DLD1 (cell line): ENCODE results near the gene MT1M.

Experiments
- in situ Hi-C: cut with HindIII; loops from 2 replicates; pipeline ENCODE4 v1.10.0; 2017; ENCODE audit warnings: low sequenced_read_pairs

MT1M gene

GRCh38 chr16:56625943-56626654 lies 6.4 kb upstream of the MT1M start:
- in situ Hi-C loops = no loop called here

DNA sequence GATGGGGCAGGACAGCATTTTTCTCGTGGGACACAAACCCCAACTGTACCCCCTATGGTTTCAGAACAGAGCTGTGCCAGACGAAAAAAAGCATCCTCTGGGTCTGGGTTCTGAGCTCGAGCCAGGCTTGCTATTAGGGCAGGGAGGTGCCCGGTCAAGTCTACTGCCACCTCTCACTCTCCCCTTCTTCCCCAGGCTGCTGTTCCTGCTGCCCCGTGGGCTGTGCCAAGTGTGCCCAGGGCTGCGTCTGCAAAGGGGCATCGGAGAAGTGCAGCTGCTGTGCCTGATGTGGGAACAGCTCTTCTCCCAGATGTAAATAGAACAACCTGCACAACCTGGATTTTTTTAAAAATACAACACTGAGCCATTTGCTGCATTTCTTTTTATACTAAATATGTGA lies 5.8 kb upstream of the MT1M start:
- in situ Hi-C loops = no loop called here

DNA sequence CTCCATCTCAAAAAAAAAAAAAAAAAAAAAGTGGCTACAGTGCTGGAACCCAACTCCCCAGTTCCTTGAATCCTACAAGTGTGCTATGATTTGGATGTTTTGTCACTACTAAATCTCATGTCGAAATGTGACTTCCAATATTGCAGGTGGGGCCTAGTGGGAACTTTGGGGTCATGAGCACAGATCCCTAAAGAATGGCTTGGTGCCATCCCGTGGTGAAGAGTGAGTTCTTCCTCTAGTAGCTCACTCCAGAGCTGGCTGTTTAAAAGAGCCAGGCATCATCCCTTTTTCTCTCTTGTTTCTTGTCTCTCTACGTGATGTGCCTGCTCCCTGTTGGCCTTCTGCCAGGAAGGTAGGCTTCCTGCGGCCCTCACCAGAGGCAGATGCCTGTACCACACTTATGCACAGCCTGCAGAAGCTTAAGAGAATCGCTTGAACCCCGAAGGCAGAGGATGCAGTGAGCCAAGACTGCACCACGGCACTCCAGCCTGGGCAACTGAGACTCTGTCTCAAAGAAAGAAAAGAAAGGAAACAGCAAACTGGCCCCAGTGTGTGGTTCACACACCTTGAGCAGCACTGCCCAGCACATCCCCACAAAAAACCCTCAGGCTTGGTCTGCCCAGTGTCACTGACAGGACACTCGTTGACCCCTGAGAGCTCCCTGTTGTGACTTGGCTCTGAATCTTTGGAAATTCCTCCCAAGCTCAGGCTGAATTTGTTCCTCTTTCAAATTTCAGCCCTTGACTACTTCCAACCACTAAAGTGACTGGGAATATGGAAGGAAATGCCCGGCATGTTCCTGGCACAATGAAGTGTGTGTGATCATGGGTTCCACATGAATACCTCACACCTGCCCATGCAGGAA lies 3.7 kb upstream of the MT1M start:
- in situ Hi-C loops = no loop called here

- in situ Hi-C loops = no loop called here
Measured at GRCh38 chr16:56629531-56629930, 2.9 kb upstream of the MT1M start.

GRCh38 chr16:56630134-56630533 lies 2.3 kb upstream of the MT1M start:
- in situ Hi-C loops = no loop called here

- in situ Hi-C loops = no loop called here
Measured at GRCh38 chr16:56631197-56631596, 1.3 kb upstream of the MT1M start.

DNA sequence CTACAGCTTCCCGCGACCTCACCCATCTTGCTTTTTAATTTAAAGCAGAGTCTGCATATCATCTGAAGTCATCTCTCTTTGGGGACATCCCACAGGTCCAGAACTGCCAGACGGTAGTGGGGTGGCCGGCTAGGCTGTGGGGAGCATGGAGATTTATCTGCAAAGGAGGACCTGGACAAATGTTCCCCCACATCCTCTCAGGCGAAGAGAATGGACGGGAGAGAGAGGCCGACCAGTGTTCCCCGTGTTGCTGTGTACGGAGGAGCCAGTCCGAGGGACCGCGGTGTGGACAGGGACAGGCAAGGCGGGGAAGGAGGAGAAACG lies 665 bp upstream of the MT1M start:
- in situ Hi-C loops = no loop called here

DNA sequence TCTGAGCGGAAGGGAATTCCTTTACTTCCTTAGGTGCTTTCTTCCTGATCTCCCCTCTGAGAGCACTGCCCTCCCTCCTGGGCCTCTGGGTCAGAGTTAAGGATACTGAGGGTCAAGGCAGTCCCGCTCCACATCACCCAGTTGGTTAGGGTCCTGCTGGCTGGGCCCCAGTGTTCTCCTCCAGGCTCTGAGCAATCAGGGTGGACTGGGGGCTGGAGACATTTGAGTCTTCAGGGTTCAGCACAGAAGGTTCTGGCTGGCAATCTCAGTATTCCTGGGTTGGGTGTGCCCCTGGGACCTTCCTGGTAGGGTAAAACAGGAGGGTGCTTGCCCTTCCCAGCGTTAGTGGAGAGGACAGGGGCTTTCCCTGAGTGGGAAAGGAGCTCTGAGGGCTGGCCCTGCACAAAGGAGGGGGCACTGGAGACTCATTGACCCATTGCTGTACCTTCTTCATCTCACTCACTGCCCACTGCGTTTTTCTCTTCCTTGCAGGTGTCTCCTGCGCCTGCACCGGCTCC lies 448 bp downstream of the MT1M start:
- in situ Hi-C loops = no loop called here

GRCh38 chr16:56633535-56633934 lies 1.1 kb downstream of the MT1M start:
- in situ Hi-C loops = no loop called here

DNA sequence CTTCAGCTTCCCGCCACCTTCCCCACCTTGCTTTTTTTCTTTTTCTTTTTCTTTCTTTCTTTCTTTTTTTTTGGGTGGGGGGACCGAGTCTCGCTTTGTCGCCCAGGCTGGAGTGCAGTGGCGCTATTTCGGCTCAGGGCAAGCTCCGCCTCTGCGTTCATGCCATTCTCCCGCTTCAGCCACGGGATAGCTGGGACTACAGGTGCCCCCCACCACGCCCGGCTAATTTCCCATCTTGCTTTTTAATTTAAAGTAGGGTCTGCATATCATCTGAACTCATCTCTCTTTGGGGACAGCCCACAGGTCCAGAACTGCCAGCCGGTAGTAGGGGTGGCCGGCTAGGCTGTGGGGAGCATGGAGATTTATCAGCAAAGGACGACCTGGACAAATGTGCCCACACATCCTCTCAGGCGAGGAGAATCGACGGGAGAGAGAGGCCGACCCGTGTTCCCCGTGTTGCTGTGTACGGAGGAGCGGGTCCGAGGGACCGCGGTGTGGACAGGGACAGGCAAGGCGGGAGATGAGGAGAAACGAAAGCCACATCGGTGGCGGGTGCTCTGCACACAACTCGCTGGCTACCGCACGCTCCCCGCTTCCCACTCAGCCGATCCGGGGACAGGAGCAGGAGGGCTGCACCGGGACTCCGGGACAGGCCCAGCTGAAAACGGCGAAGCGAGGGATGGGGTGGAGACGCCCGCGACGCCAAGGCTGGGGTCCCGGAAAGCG lies 2.4 kb downstream of the MT1M start:
- in situ Hi-C loops = no loop called here

- in situ Hi-C loops = no loop called here
Measured at GRCh38 chr16:56635441-56635967, 3.0 kb downstream of the MT1M start.

GRCh38 chr16:56636616-56637413 lies 4.4 kb downstream of the MT1M start:
- in situ Hi-C loops = no loop called here

DNA sequence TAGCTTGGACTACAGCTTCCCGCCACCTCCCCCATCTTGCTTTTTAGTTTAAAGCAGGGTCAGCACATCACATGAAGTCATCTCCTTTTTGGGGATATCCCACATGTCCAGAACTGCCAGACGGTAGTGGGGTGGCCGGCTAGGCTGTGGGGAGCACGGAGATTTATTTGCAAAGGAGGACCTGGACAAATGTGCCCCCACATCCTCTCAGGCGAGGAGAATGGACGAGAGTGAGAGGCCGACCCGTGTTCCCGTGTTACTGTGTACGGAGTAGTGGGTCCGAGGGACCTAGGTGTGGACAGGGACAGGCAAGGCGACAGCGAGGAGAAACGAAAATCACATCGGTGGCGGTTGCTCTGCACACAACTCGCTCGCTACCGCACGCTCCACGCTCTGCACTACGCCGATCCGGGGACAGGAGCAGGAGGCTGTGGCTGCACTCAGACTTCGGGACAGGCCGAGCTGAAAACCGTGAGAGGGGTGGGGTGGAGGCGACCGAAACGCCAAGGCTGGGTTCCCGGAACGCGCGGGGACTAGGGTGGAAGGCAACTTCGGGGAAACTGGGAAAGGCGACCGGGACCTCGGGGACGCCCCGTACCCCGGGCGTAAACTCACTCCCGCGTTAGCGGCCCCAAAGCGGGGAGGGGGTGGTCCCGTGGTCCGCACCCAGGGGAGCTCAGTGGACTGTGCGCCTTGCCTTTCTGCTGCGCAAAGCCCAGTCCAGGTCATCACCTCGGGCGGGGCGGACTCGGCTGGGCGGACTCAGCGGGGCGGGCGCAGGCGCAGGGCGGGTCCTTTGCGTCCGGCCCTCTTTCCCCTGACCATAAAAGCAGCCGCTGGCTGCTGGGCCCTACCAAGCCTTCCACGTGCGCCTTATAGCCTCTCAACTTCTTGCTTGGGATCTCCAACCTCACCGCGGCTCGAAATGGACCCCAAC lies 5.6 kb downstream of the MT1M start, which contains the start of gene MT1A:
Gene MT1A, plus strand, starts transcription at position 853 of the 937 bp plus-strand sequence. Its CDS starts 73 bp downstream, at position 926.
- in situ Hi-C loops = no loop called here

DNA sequence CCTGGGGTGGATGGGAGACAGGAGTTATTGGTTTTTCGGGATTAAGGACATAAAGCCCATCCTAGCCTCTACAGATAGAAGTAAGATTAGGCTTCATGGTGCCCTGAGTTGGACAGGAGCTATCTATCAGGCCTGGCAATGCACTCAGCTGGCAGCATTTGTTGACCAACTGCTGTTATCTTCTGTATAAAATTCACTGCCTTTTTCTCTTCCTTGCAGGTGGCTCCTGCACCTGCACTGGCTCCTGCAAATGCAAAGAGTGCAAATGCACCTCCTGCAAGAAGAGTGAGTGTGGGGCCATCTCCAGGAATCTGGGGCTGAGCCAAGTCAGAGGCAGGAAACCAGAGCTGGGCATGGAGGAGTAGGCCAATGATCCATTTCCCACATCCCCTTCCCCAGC lies 6.6 kb downstream of the MT1M start:
- in situ Hi-C loops = no loop called here

DNA sequence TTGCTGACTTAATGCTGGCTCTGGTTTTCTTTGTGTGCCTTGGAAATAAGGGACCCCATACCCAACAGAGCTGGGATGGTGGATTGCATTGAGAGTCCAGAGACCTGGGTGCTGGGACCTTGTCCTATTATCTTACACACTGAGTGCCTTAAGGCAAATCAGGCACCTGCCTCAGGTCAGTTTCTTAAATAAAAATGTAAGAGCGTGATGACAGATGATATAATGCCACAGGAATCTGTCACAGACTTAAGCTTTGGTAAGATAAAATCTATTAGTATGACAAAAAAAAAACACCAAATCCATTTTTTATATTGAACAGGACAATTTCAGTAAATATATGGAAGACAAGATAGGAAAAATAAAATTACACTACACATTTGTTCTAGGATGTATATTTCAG lies 7.6 kb downstream of the MT1M start:
- in situ Hi-C loops = no loop called here

GRCh38 chr16:56641166-56641565 lies 8.7 kb downstream of the MT1M start:
- in situ Hi-C loops = no loop called here

DNA sequence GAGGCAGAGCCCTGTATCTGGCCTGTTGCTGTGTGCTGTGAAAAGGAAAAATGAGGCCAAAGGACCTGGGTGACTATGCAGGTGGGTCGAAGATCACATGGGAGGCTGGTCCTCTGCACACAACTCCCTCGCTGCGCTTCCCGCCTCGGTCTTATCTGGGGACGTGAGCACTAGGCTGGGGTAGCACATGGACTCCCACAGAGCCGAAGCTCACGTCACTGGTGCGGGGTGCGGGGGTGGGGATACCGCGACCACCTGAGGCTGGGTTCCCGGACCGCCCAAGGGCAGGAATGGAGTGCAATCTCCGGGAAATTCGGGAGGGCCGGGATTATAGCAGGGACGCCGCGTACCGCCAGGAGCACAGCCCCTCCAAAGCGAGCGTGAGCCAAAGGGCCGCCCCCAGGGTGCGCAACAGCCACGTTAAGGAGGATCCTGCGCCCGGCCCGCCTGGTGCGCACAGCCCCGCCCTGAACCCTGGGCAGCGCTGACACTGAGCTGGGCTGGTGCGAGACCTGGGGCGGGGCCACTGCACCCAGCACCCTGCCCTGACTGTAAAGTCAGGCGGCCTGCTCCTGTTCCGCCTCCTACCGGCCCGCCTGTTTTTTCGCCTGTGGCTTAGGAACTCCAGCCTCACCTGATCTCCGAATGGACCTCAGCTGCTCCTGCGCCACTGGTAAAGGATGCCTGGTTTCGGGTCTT lies 10.8 kb downstream of the MT1M start:
- in situ Hi-C loops = no loop called here

DNA sequence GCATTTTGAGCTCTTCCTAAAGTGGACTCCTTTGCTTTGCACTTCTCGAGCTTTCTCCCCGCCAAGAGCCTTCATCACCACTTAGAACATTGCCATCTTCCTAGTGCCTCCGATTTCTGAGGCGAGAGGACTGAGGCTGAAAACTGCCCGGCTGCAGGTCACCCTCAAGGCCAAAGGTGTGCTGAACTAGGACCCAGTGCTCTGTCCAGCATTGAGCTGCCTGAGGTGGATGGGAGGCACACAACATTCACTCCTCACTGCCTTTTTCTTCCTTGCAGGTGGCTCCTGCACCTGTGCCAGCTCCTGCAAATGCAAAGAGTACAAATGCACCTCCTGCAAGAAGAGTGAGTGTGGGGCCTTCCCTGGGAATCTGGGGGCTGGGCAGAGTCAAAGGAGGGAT lies 11.4 kb downstream of the MT1M start:
- in situ Hi-C loops = no loop called here

DNA sequence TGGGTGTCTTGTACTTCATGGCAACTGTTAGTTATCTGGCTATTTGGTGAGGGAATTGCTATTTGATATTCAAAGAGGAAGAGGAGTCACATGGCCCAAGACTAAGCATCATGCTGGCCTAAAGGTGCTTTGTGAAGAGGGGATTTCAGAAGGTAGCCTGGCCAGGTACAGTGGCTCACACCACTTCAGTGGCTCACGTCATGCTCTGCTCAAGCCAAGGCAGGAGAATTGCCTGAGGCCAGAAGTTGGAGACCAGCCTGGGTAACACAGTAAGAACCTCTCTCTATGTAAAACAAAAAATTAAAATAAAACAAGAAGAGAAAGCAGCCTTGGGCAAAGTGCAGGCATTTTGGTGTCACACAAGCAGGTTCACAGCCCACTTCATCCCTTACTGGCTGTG lies 12.9 kb downstream of the MT1M start:
- in situ Hi-C loops = no loop called here
